Activated T-cell treated with anti-CD3 and anti-CD28 coated beads, Interleukin-2, amount 50 U/mL, for 1 hour (primary cell): ENCODE results near the gene PPP3R1.
"Not testable (repeated sequence)": the region's sequence is repeated elsewhere in the genome, so short reads cannot be mapped to it uniquely, and the experiment has no call there.

Source experiments
- DNase-seq: peaks from one replicate; pipeline ENCODE4 v3.0.0-alpha.2; 2020

The PPP3R1 gene

GRCh38 chr2:68185541-68186164, 66.7 kb downstream of the PPP3R1 start:
- peak; percentile 57 for DNase-seq

GRCh38 chr2:68182902-68183301, 69.4 kb downstream of the PPP3R1 start:
- no peak for DNase-seq

GRCh38 chr2:68178954-68179627, 73.2 kb downstream of the PPP3R1 start:
- DNase-seq, result no peak

- DNase-seq, result no peak
These were observed 73.9 kb downstream of the PPP3R1 start for GRCh38 chr2:68178432-68178831.

- DNase-seq, result no peak
These were observed 74.8 kb downstream of the PPP3R1 start for GRCh38 chr2:68177541-68177940.

GRCh38 chr2:68176657-68177056, 75.7 kb downstream of the PPP3R1 start:
- no peak for DNase-seq

- not testable (repeated sequence) for DNase-seq
These were observed 77.1 kb downstream of the PPP3R1 start for GRCh38 chr2:68175210-68175609.

- DNase-seq, result no peak
These were observed 79.2 kb downstream of the PPP3R1 start for GRCh38 chr2:68172990-68173700.

GRCh38 chr2:68172521-68172920, 79.8 kb downstream of the PPP3R1 start:
- DNase-seq, result no peak

- no peak for DNase-seq
These were observed 80.6 kb downstream of the PPP3R1 start for GRCh38 chr2:68171684-68172083.

- DNase-seq, result no peak
These were observed 81.2 kb downstream of the PPP3R1 start for GRCh38 chr2:68171146-68171545.

GRCh38 chr2:68169308-68169707, 83.0 kb downstream of the PPP3R1 start:
- no peak for DNase-seq

GRCh38 chr2:68167186-68167585, 85.1 kb downstream of the PPP3R1 start:
- DNase-seq, result no peak

- no peak for DNase-seq
These were observed 88.7 kb downstream of the PPP3R1 start for GRCh38 chr2:68163641-68164040.

GRCh38 chr2:68158134-68158447, 94.2 kb downstream of the PPP3R1 start:
- DNase-seq, result no peak

- peak; percentile 98 for DNase-seq
These were observed 94.8 kb downstream of the PPP3R1 start, which contains the start of gene PNO1 for GRCh38 chr2:68157402-68158133. PNO1 (plus strand) TSS chr2:68157888; CDS start chr2:68157935, 47 bp downstream.

GRCh38 chr2:68157002-68157401, 95.3 kb downstream of the PPP3R1 start:
- DNase-seq, result no peak

- no peak for DNase-seq
These were observed 95.9 kb downstream of the PPP3R1 start for GRCh38 chr2:68156419-68156818.

GRCh38 chr2:68155618-68156017, 96.7 kb downstream of the PPP3R1 start:
- no peak for DNase-seq

GRCh38 chr2:68152681-68153347, 99.5 kb downstream of the PPP3R1 start:
- no peak for DNase-seq

GRCh38 chr2:68151037-68151436, 101.3 kb downstream of the PPP3R1 start:
- DNase-seq, result no peak

GRCh38 chr2:68141875-68142274, 110.5 kb downstream of the PPP3R1 start:
- DNase-seq, result no peak
